Lower leg skin (tissue), 3 donors: ENCODE measurements around the gene SERPINA1.

ENCODE experiments used
- CTCF ChIP-seq, 3 donors: fragments of 450-650 bp; IDR thresholded peaks; one replicate each; pipeline ENCODE4 v1.5.1; 2016; ENCODE audit warnings: antibody characterized with exemption in 3 of 3, mild to moderate bottlenecking in 3 of 3, moderate library complexity in 2 of 3
- POLR2A ChIP-seq, 2 donors: fragments of 450-650 bp; IDR thresholded peaks; one replicate each; pipeline ENCODE4 v1.6.1; 2016 to 2017; ENCODE audit warnings: antibody characterized with exemption in 2 of 2, mild to moderate bottlenecking in 1 of 2, moderate library complexity in 1 of 2

- no peak for TF ChIP-seq CTCF (IDR thresholded peaks at IDR 0.05)
- TF ChIP-seq POLR2A (IDR thresholded peaks at IDR 0.05), result no peak
Observed at GRCh38 chr14:94381149-94382030, 7.0 kb downstream of the SERPINA1 start.
